Activated CD4-positive, alpha-beta T cell treated with anti-CD3 and anti-CD28 coated beads, Interleukin-2, Interleukin-6, amounts not matched to agents 100 ng/mL and 50 ng/mL, durations not matched to agents 16 hours and 8 hours (primary cell): ENCODE results near the gene CREB3L4.
A peak's percentile ranks its signal among the peaks of the same experiment; 100 is the strongest.
"Not testable (repeated sequence)": the region's sequence is repeated elsewhere in the genome, so short reads cannot be mapped to it uniquely, and the experiment has no call there.

Experiments used
- DNase-seq: peaks from one replicate; pipeline ENCODE4 v3.0.0-alpha.2; 2020

CREB3L4 gene

DNA sequence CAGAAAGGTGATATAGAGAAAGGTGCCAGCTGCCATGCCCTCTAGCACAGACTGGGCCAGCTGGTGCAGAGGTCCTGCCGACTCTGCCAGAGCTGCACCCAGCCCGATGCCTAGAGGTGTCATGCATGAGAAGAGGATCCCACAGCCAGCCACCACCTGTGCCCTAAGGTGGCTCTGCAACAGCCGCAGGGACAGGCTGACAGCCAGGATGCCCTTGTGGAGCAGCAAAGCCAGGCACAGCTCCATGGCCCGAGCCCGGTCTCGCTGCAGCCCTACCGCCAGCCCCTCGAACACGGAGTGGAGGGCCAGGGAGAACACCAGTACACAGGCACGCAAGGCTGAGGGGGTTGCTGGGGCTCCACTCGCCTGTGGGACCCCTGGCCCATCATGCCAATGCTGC, 7.5 kb upstream of the CREB3L4 start:
- no peak for DNase-seq

DNA sequence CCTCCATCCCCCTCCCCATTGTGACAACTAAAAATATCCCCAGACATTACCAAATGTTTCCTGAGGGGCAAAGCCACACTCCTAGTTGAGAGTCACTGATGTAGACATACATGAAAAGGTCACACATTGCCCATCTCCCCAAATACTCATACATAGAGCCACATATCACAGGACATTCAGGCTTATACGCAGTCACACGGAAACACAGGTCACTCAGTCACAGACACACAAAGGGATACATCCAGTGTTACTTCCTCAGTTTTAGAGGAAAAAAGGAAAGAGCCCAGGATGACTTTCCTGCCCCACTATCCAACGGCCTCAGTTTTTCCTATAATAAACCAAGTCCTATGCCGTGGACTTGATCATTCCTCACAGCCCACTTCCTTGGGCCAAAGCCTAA, 6.3 kb upstream of the CREB3L4 start:
- DNase-seq = no peak

- DNase-seq = no peak
These were observed 5.3 kb upstream of the CREB3L4 start for GRCh38 chr1:153962088-153963029.

GRCh38 chr1:153963030-153963849, 4.5 kb upstream of the CREB3L4 start, which contains the start of gene SLC39A1:
SLC39A1 (minus strand) TSS chr1:153963537; CDS start chr1:153962715, 822 bp downstream.
- DNase-seq = peak; percentile 98

DNA sequence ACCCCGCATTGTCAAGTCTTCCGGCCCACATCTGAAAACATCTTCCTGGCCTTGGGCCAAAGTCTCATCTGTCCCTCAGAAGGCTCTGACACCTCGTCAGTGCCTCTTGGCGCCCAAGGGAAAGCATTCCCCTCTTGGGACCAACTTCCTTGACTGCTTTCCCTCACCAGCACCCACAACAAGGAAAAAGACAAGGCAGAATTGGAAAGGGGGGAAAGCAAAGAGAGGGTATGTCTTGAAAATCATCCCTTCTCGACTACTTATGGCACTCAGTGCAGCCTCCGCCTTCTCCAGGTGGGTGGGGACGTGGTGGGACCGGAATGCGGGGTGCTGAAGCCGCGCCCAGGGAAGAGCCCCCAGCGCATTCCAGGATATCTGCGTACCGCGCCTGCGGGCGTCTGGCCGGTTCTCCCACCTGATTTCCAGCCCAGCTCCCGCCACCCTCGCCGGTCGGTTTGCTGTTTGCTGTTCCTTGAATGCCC, 3.8 kb upstream of the CREB3L4 start:
- DNase-seq = no peak

DNA sequence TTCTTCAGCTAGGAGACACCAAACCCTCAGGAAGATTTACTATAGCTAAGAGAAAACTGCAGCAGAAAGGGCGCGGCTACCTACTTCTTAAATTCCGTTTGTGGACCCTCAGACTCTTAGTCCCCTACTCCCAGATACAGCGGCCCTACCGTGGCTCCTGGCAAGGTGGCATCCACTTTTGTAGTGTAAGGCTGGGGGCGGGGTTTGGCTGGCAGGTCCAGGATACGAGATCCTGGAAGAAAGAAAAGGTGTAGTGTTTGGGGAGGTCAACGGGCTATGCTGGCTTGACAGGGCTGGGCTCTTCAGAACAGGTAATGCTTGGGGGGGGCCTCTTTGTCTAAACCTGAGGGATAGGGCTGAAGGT, 280 bp downstream of the CREB3L4 start:
- no peak for DNase-seq

- no peak for DNase-seq
These were observed 706 bp downstream of the CREB3L4 start for GRCh38 chr1:153968408-153968807.

GRCh38 chr1:153968972-153969371, 1.3 kb downstream of the CREB3L4 start:
- DNase-seq = no peak

DNA sequence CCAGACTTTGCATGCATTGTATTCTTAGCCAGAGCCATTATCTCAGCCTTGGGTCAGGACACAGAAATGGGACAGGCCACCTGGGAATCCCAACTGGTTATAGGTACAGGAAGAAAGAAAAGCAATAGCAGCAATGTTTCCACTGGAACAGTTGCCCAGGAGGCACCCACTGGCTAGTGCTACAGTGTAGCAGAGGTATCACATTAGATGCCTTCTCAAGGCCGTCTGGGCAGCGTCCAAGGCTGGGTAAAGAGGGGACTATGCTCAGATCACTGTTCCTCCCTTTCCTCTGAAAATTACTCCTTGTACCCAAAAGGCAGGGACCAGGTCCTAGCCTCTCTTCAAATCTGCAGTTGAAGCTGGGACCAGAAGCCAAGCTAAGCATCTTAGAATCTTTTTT, 2.6 kb downstream of the CREB3L4 start:
- DNase-seq = no peak

DNA sequence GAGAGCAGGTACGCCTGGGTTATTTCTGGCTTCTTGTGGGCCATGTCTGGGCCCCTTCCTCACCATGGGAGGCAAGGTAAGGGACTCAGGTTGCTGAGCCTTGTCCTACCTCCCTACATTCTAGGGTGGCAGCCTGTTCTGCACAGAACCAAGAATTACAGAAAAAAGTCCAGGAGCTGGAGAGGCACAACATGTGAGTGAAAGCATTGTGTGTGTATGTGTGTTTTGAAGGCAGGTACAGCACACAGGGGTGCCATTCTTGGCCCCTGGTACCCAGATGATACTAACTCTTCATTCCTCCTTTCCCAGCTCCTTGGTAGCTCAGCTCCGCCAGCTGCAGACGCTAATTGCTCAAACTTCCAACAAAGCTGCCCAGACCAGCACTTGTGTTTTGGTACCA, 5.4 kb downstream of the CREB3L4 start:
- no peak for DNase-seq

DNA sequence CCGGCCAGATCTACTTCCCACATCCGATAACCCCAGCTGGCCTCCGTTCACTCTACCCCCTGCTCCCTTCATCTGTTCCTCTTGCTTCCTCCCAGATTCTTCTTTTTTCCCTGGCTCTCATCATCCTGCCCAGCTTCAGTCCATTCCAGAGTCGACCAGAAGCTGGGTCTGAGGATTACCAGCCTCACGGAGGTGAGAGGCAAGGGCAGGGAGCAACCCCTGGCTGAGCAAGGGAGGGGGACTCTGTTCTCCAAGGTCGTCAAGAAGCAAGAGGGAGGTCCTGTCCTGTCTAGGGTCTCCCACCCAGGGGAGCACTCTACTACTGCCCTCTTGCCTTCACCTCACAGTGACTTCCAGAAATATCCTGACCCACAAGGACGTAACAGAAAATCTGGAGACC, 5.8 kb downstream of the CREB3L4 start:
- no peak for DNase-seq

DNA sequence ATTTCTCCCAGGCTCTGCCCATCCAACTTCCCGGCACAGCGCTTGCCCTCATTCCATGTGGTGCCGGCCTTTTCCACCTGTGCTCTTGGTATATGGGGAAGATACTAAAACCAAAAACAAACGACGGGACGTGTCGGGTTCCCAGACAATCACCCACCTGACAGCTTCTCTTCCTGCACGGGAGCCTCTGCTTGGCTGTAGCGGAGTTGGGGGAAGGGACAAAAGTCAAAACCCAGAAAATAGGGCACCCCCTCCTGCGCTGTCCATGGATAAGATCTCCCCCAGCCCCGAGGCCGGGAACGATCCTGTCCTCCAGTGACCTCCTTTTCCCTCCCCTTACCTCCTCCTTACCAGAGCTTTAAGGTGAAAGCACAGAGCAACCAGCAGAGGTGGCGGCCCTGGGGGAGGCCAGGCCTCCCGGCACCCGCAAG, 9.1 kb downstream of the CREB3L4 start:
- DNase-seq = no peak

DNA sequence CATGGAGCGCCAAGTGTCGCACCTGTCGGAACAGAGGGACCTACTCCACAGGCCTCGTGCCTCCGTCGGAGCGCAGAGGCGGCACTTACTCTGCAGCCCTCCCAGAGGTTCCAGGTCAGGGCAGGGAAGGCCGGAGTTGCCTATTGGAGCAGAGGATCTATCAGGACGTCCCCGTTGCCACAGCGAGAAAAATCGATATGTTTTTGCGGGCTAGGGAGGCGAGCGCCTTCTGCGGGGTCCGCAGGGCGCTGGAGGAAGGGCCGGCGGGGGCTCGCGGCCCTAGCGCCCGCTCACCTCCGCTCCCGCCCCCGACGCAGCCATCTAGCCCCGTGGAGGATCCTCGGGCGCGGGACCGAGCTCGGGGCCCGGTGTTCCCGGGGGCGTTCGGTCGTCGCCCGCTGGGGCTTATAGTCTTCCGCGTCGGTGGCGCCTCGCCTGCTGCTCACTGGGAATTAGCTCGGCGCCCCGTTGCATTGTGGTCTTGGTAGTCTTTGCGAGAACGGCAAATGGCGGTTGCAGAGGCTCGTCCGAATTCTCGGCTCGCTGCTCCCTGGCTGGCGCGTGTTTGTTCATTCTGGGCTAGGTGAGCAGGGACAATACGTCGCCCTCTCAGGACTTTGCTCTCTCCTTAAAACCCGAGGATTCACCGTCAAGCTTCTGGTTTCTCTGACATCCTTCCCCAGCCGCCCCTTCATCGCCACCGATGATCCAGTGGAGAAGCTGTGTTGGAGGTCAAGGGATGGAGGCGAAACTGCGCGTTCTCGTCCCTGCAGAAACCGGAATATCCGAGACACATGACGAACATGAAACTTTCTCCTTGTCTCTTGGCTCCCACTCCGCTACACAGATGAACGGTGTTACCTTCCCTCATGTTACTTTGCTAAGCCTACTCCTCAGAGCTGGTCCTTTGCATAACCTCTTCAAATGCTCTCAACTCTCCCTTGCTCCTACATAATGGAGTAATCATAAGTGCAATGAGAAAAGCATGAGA, 9.8 kb downstream of the CREB3L4 start, which contains the start of gene JTB:
Gene JTB, minus strand, starts transcription at position 425 of the 991 bp plus-strand sequence. Its CDS starts 422 bp downstream, at position 3.
- peak; percentile 92 for DNase-seq

GRCh38 chr1:153978274-153978909, 10.7 kb downstream of the CREB3L4 start:
- no peak for DNase-seq

GRCh38 chr1:153979091-153979490, 11.4 kb downstream of the CREB3L4 start:
- DNase-seq = not testable (repeated sequence)

DNA sequence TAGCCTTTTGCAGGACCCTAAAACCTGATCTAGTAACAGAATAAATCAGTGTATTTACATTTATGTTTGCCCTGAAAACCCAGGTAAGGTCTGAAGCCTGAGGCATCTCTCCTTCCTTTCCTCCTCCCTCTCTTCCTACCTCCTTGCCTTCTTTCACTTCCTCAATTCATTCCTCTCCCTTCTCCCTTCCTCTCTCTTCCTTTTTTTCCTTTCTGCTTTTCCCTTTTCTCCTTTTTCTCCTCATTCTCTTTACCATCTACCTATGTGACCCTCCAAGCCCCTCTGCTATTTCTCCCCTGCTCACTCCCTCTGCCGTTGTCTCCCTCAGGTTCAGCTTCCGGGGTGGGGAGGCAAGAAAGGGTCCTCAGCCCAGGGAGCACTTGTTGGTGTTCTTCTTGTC, 14.0 kb downstream of the CREB3L4 start:
- not testable (repeated sequence) for DNase-seq

DNA sequence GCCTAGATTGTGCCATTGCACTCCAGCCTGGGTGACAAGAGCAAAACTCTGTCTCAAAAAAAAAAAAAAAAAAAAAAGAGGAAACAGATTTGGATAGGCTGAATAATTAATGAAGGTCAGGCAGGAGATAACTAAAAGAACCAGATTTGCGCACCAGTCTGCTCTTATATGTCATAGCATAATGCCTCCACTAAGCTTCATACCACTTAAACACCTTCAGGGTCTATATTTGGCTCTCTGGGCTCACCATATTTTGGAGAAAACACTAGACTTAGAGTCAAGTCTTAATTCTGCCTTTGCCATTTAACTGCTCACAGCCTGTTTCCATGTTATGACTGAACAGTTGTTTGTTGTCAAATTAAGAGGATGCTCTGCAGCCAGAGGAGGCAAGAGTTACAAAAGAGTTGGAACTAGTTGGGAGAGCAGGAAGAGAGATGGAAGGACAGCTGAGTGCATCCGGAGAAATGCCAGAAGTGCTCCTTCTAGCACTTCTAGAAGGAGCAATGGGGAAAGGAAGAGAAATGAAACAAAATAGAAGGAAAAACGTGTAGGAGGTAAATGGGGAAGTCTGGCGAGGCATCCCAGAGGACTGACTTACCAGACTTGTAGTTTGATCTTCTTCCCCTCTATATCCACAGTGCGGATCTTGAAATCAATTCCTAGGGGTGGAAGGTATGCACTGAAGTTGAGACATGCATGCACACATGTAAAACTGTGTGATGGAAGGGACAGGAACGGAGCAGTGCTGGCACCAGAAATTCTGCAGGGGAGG, 16.6 kb downstream of the CREB3L4 start:
- DNase-seq = no peak

GRCh38 chr1:153985341-153985912, 17.7 kb downstream of the CREB3L4 start:
- peak; percentile 50 for DNase-seq

DNA sequence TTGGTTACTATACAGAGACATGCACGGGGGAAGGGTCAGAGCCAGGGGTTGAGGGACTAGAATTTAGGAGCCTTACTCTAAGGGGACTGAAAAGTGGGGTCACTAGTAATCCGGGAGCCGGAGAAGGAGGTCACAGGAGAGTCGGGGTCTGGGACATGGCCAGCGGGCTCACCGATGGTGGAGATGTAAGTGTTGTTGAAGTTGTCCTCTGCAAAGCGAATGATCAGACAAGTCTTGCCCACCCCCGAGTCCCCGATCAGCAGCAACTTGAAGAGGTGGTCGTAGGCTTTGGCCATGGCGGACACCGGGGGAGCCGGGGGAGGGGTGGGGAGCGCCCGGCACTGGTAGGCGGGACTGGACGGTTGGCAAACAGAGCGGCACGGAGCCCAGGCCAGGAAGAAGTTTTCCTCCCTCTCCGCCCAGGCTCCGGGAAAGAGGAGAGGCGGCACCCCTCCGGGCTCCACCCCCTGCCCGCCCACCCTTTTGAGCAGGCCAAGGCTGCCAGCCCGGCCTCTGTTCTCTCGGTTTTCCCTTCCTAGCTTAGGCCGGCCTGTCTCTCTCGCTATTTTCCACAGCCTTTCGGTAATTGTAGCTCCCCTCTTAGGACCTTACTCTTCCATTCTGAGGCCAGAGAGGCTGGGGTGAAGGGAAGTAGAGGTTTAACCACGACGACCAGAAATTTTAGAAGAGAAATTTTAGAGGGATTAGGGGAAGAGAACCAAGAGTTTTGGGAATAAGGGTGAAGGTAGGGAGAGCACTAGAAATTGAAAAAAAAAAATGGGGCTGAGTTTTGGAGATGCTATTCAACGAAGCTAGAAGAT, 18.4 kb downstream of the CREB3L4 start, which contains the start of gene RAB13:
Gene RAB13, minus strand, starts transcription at position 399 of the 821 bp plus-strand sequence. Its CDS starts 103 bp downstream, at position 296.
- DNase-seq = no peak
